AG08395 (cell line): ENCODE results near the gene CTDSPL.

Experiments used
- DNase-seq: peaks from one replicate; pipeline ENCODE4 v3.0.0; 2012; ENCODE audit warnings: mixed read lengths, low spot score

The CTDSPL gene

DNA sequence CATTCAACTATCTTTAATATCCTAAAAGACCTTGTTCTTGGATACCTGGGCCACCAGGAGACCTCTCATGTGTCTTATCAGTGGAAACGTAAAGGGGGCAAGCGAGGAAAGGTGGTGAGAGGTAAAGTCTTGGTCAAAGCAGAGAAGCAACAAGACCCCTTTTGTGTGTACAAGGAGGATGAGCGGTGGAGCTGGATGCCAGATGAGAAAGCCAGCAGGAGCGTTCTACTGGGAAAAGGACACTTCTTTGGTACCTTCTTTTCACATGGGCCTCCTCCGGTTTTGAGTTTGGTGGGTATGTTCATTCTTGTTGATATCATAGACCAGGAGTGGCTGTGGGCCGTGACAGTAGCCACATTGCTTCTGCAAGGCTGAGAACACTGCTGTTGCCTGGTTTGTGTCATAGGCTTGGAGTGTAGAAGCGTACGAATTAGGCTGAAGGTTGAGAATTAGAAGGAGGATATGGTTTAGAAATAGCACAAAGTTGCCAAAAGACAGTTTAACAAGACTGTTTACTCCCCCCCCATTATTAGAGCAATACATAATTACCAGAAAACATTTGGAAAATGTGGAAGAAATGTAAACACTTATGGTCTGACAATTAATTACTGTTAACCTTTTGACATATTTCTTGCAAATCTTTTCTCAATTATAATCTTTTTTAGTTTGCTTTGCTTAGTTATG, 82.1 kb downstream of the CTDSPL start:
- no peak for DNase-seq

DNA sequence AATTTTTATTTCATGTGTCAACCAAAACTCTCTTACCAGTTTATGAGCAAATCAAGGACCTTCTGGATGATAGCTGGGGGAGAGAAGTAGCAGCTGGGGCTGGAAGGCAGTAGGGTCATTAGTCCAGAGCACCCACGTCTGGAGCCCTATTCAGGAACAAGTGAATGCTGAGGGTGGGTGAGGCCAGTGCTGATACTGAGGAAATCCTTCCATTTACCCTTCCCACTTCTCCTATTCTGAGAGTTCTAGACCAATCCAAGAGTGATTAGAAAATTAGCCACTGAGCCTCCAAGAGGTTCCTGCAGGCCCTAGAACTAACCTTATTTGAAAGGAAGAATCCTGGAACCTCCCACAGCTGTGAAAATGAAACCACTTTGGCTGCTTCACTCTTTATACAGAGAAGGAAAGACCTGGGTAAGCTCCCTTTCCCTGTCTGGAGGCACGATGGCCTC, 82.7 kb downstream of the CTDSPL start:
- DNase-seq, result no peak

DNA sequence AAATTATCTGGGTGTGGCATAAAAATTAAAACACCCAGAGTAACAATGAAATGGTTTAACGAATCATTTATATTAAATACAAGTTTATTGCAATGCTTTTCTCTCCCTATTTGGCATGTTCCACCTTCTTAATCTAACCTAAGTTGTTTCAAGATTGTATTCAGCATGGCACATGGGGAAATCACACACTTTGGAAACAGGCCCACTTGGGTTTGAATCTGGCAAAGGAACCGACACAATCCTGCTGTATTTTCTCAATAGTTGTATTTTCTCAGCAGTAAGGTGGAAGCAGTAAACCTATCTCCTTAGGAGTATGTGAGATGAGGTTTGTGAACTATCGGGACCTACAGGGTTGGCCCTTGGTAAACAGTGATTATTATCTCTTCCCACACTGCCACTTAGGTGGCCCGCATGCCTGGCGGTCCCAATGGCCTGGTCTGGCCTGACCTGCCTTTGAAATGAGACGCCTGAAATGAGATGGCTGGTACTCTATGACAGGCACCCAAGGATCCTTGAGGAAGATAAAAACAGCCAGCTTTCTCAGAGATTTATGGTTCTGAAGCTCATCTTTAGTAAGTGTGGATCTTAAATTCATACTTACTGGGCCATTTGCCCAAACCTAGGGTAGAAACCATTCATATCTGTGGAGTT, 83.6 kb downstream of the CTDSPL start:
- no peak for DNase-seq

DNA sequence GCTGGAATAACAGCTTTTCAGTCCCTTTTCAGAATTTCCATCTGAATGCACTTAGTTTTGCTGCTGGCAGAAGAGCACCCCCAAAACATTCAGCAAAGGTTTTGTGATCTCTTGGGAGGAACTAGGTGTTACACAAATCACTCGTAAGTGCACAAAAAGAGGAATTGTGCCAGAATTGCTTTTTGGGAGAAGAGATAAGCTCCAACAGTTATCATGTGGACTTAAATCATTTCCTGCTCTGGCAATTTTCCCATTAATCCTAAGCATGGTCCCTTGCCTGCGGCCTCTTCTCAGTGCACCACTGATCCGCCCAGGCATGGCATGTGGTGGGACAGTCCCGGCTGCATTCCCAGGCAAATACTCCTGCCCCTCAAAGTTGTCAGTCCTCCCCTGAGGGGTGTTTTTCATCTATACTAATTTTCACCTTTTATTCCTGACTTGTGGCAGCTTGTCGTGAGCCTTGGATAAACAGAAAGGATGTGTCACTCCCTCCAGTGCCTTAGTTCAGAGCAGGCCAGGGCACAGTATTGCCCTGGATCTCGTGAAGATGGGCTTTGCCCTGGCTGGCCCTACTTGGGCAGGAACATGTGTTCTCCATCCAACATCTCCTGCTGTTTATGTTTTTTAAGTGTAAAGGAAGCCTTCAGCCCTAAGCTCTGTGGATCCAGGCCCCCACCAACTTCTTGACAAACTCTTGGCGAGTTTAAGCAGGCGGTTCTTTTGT, 84.3 kb downstream of the CTDSPL start:
- no peak for DNase-seq

DNA sequence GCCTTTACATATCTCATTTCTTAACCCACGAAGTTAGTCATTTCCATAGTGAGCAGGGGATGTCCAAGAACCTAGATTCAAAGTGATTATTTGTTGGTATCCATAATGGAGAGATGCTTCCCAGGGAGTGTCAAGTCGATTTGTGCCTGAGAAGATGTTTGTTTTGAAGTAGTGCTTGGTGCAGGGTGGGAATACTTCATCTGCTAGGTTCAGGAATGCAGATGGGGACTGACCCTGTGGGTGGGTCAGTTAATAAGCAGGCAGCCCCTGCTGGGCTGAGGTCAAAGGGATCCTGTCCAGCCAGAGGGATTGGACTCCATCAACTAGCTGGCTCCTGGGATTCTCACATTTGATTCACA, 84.8 kb downstream of the CTDSPL start:
- DNase-seq, result no peak

DNA sequence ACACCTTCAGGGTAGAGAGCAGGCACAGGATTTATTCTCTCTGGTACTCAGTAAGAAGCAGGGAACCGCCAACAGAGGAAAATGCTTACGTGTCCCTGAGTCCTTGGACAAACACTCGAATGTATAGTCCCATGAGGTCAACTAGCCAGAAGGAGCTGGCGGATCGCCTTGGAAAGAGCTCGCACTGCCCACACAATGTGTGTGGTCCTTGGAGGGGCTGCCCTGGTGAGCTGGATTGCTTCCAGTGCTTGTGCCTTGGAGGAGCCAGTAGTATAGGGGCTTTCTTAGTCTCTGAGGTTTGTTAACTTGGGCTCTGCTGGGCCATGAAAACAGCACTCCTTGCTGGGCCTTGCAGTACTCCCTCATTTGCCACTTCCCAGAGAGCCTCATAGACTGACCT, 88.2 kb downstream of the CTDSPL start:
- DNase-seq, result no peak

DNA sequence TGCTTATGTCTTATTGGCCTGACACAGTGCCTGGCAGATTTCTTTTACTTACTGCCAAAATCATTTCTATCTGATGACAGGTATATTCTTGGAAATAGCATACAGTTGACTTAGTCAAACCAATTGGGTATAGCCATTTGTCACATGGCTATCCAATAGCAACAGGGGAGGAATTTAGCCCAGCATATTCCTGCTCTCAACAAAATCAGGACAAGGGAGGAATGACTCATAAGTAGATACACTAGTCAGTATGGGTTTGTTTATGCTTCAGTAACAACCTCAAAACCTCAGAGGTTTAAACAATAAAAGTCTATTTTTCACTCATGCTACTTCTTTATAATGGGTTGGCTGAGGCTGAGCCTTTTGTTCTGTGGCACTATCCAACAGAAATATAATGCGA, 90.9 kb downstream of the CTDSPL start:
- no peak for DNase-seq

DNA sequence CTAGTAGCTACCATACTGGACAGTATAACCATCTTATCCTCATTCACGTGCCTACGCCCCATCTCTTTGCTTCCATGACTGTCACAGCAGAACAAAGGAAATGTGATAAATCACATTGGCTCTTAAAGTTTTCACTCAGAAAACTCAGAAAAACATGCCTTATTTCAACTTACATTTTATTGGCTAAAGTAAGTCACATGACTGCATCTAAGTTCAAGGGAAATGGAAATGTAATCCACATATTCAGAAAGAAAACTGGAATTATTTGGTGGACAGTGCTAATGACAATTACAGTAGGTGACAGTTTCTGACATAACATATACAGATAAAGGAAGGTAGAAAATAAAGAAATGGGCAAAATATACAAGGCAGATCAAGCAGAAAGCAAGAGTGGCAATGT, 91.5 kb downstream of the CTDSPL start:
- DNase-seq, result no peak

DNA sequence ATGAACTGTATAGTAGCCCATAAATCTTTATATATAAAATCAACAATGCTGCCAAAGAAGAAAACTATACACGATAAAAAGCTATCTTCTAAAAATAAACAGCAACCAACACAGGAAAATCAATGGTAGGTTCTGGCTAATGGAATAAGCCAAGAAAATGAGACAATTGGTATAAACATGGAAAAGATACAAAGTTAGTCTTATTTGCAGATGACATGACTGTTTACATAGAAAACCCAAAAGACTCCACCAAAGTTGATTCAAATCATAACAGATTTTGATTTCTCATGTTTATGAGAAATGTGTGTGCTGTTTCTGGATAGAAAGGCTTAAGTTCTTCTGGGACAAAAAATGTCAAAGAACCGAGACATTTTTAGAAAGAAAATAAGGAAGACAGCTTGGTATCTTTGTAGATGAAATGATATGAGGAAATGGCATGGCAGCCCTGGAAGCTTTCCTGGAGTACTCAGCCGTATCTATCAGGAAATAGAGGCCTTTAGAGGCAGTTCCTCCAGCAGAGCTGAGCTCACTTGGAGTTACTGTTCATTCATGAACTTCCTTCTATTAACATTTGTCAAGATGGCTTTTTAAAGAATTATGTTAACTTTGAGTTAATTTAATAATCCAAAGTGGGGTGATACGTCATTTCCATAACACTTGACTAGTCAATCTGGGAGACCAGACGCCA, 92.2 kb downstream of the CTDSPL start:
- DNase-seq, result no peak

DNA sequence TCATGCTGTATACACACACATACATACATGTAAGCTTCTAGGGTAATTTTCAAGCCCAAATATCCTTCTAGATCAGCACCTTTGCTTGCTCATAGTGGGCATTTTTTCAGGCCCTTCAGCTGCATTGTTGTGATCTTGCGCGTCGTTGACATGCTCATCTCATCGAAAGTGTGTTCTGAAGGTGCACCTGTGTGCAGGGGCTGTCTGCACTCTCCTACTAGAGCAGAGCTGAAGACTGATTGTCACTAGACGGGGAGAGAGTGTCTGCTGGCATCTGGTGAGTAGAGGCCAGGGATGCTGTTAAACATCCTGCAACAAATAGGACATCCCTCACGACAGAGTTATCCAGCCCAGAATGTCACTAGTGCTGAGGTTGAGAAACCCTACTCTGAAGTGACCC, 93.2 kb downstream of the CTDSPL start:
- DNase-seq, result no peak

DNA sequence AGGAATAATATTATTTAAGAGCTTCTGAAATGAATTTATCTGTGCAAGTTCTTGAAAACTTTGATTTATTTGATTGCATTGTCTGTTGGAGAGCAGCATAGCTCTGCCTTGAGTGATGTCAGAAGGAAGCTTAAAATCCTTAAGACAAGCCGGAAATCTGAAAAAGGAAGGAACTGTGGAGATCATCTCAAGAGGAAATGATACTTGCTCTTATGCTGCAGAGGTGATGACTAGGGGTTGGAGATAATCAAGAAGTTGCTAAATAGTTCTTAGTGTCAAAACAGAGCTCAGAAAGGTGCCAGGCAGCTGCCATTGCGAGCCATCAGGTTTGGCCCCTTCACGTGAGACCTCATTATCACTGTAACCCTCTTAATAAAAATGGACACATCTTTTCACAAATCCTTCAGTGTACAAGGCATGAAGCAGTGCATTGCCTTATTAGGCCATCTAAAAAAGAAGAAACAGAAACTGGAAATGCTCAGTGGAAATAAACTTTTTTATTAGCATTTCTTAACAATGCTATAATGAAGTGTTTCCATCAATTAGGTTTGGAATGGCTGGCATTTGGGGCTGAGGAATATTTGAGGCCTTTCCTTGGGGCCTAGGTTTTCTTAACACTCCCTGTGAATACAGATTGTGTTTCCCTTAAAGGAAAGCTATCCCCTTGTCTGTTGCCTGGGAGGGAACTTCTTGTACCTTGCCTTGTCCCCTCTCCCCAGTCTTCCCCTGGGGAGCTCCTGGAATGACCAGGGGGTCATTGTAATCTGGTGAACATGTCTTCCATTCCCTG, 94.4 kb downstream of the CTDSPL start:
- DNase-seq, result no peak

DNA sequence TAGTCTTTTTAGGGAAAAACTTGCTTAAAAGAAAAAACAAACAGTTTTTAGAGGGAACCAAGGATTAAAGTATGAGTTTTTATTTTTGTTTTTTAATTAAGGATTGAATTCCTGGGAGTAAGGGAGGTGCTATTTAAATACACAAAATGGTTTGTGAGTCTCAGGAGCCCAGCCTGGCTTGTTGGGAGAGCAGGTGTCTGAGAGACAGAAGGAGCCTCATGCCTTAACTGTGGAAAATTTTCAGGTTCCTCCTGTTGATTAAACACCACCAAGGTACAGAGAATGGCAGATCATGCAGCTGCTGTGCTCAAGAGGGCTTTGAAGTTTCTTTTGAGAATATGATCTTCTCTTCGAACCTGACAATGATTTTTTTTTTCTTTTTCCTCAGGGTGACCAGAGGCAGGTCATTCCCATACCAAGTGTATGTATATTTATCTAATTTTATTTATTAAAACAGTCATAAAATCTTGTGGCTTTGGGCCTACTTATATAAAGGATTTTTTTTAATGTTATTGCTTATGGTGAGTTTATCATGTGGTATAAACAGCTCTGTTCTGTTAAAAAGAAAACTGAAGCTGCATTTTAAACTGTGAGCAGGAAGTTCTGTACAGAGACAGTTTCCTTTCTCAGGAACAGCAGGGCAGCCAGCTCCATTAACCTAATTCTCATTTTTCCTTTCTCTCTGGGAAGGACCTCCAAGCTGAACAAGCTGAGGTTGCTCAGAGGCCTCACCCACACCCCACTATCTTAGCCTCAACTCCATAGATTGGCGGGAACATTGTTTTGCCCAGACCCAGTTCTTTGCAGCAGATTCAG, 95.3 kb downstream of the CTDSPL start:
- DNase-seq, result no peak

DNA sequence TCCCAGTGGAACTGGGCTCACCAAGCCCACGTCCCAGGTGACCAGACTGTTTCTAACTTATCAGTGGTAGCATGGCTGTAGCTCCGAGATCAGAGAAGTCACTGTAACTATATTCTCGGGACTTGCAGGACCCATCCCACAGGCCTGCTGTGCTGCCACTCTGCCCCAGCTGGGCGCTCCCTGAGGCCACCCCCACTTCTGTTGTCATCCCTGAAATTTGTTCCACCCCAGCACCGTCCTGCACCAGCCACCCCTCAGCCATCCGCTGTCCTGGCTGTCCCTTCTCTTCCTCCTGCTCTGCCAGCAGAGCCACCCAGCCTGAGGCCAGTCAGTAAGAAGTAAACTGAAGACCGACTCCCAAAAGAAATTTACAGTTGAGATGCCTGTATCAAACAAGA, 95.9 kb downstream of the CTDSPL start:
- DNase-seq, result no peak

DNA sequence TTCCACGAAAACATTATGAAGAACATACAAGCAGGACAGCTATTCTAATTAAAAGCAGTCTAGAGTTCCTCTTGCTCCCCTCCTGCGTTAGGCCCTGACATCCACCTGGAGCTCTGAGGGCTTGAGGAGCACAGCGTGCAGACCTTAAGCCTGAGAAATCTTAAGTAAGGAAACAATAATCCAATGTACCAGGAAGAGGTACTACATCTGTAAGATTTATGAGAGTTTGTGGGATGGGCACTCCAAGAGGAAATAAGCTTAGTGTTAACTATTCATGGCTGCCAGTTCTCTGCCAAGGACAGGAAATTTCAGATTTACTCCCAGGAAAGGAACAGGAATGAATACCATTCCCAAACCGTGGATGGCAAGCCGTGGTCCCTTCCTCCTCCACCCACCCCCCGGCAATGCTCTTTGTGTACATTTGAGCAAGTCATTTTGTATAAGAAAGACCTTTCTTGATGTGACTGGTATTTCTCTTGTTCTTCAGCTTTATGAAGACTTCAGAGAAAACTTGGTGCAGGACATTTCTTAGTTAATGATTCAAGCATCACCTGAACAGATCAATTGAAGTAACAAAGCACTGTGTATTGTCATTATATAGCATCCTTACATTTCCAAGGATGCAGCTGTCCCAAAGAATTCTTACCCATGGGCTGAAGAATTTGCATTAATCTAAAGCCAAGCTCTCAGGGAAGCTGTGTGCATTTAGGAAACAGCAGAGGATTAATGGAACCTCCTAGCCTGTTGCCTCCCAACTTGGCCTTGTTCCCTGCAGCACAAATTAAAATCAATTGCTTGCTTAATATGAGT, 100.1 kb downstream of the CTDSPL start:
- DNase-seq, result no peak

DNA sequence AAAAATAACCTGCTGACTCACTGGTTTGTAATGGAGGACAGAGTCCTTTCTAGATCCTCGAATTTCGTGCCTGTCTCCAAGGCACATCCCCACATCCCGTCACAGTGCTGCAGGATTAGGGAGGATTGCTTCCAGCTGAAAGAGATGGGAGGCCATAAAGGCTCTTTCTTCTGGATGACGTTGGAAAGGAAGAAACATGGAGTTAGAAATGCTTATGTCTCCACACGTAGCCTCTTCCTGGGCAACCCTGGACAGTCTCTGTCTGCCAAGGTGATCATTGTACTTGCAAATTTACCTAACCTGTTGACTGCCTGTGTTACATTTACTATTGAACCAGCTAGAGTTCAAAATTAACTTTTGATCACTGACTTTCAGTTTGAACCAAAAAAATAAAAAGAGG, 101.3 kb downstream of the CTDSPL start:
- DNase-seq, result peak; percentile 74

DNA sequence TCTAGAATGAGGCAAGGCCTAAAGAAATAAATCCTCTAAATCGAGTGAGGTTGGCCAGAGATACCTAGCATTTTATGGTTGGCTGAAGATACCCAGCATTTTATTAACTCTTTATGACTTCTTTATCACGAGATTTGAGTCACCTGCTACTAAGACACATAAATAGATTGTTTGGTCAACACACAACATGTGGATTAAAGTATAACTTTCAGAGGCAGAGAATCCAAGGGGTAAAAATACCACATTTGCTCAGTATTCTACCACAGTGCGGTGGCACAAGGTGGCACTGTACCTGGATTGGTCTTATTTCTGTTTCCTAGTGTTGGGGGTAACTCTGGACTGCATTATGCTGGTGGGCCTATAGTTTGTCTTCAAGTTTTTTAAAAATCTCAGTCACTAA, 102.0 kb downstream of the CTDSPL start:
- no peak for DNase-seq

DNA sequence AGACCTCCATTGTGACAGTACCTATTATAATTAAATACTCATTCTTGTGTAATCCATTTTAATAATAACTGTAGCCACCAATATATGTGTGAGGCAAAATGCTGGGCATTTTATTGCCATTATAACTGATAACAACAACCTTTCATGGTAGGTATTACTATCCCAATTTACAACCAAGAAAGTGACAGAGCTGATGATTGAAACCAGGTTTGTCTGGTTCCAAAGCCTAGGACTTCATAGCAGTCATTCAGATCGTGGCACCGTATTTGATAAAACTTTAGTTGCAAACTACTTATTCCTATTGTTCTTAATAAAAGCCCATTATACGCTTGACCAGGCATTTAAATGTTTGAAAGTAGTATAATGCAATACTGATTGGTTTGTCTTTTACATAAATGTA, 102.5 kb downstream of the CTDSPL start:
- no peak for DNase-seq

DNA sequence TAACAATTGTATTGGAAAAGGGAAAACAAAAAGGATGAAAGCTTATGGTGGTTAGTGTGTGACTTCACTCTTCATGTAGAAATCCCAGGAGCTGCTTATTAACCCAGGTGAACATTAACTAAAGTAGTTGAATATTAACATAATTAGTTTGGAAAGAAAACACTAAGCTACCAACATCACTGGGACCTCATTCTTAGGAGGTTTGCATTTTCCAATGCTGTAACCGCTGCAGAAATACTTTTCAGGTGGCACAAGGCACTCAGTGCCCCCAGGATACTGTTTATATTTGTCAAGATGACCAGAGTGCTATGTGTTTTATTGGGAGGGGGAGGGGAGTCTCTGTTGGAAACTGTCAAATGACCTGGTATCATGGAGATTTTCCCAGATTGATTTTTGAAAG, 103.0 kb downstream of the CTDSPL start:
- DNase-seq, result no peak

DNA sequence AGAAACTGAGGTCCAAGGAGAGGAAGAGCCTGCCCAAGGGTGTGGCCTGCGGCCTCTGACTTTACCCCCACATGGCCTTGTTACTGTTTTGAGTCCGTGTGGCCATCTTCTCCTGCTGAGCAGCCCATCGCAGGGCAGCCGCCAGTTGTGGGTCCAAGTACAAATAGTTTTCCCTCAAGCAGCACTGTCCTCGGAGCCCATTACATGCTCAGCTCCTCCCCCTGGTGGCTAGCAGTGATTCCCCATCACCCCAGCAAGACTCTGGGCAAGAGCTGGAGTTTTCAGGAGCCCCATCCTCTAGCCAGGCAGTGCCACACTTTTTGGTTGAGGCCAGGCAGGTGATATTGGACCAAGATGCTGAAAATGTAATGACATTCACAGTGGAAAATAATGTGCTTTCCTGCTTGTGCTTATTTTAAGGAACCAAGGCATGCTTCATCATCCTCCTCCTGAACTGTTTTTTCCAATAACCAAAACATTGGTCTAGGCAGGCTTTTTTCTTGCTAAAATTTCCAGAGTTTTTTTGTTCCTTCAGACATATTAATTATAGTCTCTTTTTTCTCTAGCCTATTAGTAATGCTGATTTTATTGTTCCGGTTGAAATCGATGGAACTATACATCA, 105.7 kb downstream of the CTDSPL start:
- peak; percentile 81 for DNase-seq

DNA sequence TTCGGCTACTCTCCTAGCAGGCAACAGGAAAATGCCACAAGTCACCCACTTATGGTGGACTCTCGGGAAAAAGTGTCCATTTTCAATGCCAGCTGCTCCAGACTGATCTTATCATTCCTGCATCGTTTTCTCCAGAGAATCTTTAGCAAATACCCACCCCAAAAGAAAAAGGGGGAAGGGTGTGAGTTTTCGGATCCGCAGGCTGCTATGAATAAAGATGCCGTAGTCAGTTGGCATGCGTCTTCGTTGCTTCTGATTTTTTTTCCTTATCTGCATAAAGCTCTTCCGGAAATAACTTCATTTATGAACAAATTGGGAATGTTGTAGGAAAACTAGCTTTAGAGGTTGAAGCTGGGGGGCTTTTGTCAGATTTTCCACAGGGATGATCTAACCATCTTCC, 106.5 kb downstream of the CTDSPL start:
- no peak for DNase-seq
